ENCODE data around the gene CSF2.
"Not testable (repeated sequence)": the region's sequence is repeated elsewhere in the genome, so short reads cannot be mapped to it uniquely, and the experiment has no call there.

Gene CSF2

GRCh38 chr5:132108957-132109356 is 35.4 kb downstream of the CSF2 start:
- DNase-seq (ENCODE audit: low read depth): not testable (repeated sequence)

GRCh38 chr5:132109494-132110053 is 36.0 kb downstream of the CSF2 start:
- no peak for DNase-seq (ENCODE audit: low read depth)

- DNase-seq (ENCODE audit: low read depth): no peak
Observed at GRCh38 chr5:132110195-132110594, 36.6 kb downstream of the CSF2 start.

GRCh38 chr5:132110930-132111329 is 37.3 kb downstream of the CSF2 start:
- no peak for DNase-seq (ENCODE audit: low read depth)

GRCh38 chr5:132112111-132112510 is 38.5 kb downstream of the CSF2 start:
- DNase-seq (ENCODE audit: low read depth): no peak

GRCh38 chr5:132114150-132115121 is 40.8 kb downstream of the CSF2 start:
- DNase-seq (ENCODE audit: low read depth): peak; percentile 91

- DNase-seq (ENCODE audit: low read depth): no peak
Observed at GRCh38 chr5:132115375-132115774, 41.8 kb downstream of the CSF2 start.

GRCh38 chr5:132116072-132116471 is 42.5 kb downstream of the CSF2 start:
- no peak for DNase-seq (ENCODE audit: low read depth)

GRCh38 chr5:132116909-132117489 is 43.4 kb downstream of the CSF2 start:
- not testable (repeated sequence) for DNase-seq (ENCODE audit: low read depth)

GRCh38 chr5:132120717-132121116 is 47.1 kb downstream of the CSF2 start:
- DNase-seq (ENCODE audit: low read depth): not testable (repeated sequence)

- DNase-seq (ENCODE audit: low read depth): not testable (repeated sequence)
Observed at GRCh38 chr5:132122971-132123370, 49.4 kb downstream of the CSF2 start.

- not testable (repeated sequence) for DNase-seq (ENCODE audit: low read depth)
Observed at GRCh38 chr5:132123578-132123977, 50.0 kb downstream of the CSF2 start.
